SK-N-SH treated with all-trans-retinoic acid at 6 μM for 48 hours (cell line): ENCODE data around the gene GRAMD1B.

Source experiments
- ATAC-seq: fragments of 200-7000 bp; cut with Tn5 transposase; 3 replicates; pipeline ENCODE4 v1.9.1; 2020; ENCODE audit warnings: mild to moderate bottlenecking, moderate library complexity
- ARNTL ChIP-seq: fragments of 450-650 bp; formaldehyde crosslinking; IDR thresholded peaks from 2 replicates; pipeline ENCODE4 v1.5.0; 2020; ENCODE audit warnings: low read depth, mild to moderate bottlenecking, moderate library complexity, borderline replicate concordance
- BACH2 ChIP-seq: fragments of 250-450 bp; sonication (Bioruptor Pico); IDR thresholded peaks from 2 replicates; pipeline ENCODE4 v1.9.0; 2021; ENCODE audit warnings: mild to moderate bottlenecking, borderline replicate concordance
- CSDC2 ChIP-seq: fragments of 250-450 bp; sonication (Bioruptor Pico); IDR thresholded peaks from 2 replicates; pipeline ENCODE4 v1.5.0; 2020; ENCODE audit warnings: mild to moderate bottlenecking, moderate library complexity
- ESRRG ChIP-seq: fragments of 250-450 bp; sonication (Bioruptor Pico); IDR thresholded peaks from 2 replicates; pipeline ENCODE4 v1.6.1; 2021; ENCODE audit warnings: mild to moderate bottlenecking
- ISL1 ChIP-seq: fragments of 250-450 bp; sonication (Bioruptor Pico); IDR thresholded peaks from 2 replicates; pipeline ENCODE4 v2.1.2; 2022; ENCODE audit warnings: mild to moderate bottlenecking, moderate library complexity
- OSR1 ChIP-seq: fragments of 250-450 bp; sonication (Bioruptor Pico); IDR thresholded peaks from 2 replicates; pipeline ENCODE4 v1.8.0; 2022; ENCODE audit warnings: moderate library complexity, mild to moderate bottlenecking, inconsistent platforms
- PPARA ChIP-seq: fragments of 250-450 bp; sonication (Bioruptor Pico); IDR thresholded peaks from 2 replicates; pipeline ENCODE4 v1.5.0; 2020; ENCODE audit warnings: mild to moderate bottlenecking, borderline replicate concordance
- RARB ChIP-seq: fragments of 250-450 bp; sonication (Bioruptor Pico); IDR thresholded peaks from 2 replicates; pipeline ENCODE4 v1.8.0; 2021; ENCODE audit warnings: mild to moderate bottlenecking, moderate library complexity
- SNAI2 ChIP-seq: fragments of 250-450 bp; sonication (Bioruptor Pico); IDR thresholded peaks from 2 replicates; pipeline ENCODE4 v1.5.0; 2020; ENCODE audit warnings: mild to moderate bottlenecking, moderate library complexity
- TCF4 ChIP-seq: fragments of 250-450 bp; sonication (Bioruptor Pico); IDR thresholded peaks from 2 replicates; pipeline ENCODE4 v1.8.0; 2021; ENCODE audit warnings: mild to moderate bottlenecking, moderate library complexity, borderline replicate concordance
- ZC3H10 ChIP-seq: fragments of 250-450 bp; sonication (Bioruptor Pico); IDR thresholded peaks from 2 replicates; pipeline ENCODE4 v1.5.1; 2021; ENCODE audit warnings: mild to moderate bottlenecking, moderate library complexity
- ZFP3 ChIP-seq: fragments of 250-450 bp; sonication (Bioruptor Pico); IDR thresholded peaks from 2 replicates; pipeline ENCODE4 v1.5.0; 2020; ENCODE audit warnings: mild to moderate bottlenecking, moderate library complexity
- ZFP30 ChIP-seq: fragments of 450-650 bp; formaldehyde crosslinking; IDR thresholded peaks from 2 replicates; pipeline ENCODE4 v1.5.0; 2022; ENCODE audit warnings: mild to moderate bottlenecking, moderate library complexity
- ZNF565 ChIP-seq: fragments of 450-650 bp; formaldehyde crosslinking; conservative IDR thresholded peaks from 2 replicates; pipeline ENCODE4 v1.5.0; 2020; ENCODE audit warnings: low read depth, mild to moderate bottlenecking, moderate library complexity
- ZNF70 ChIP-seq: fragments of 450-650 bp; formaldehyde crosslinking; IDR thresholded peaks from 2 replicates; pipeline ENCODE4 v1.5.0; 2020; ENCODE audit warnings: mild to moderate bottlenecking, moderate library complexity
- ZNF8 ChIP-seq: fragments of 450-650 bp; formaldehyde crosslinking; IDR thresholded peaks from 2 replicates; pipeline ENCODE4 v1.5.0; 2020; ENCODE audit warnings: mild to moderate bottlenecking, moderate library complexity
- TF ChIP-seq, protein P1 (sequence below): fragments of 250-450 bp; sonication (Bioruptor Pico); IDR thresholded peaks from 2 replicates; pipeline ENCODE4 v1.5.1; 2021; ENCODE audit warnings: mild to moderate bottlenecking, moderate library complexity
- TF ChIP-seq, protein P2 (sequence below): fragments of 250-450 bp; sonication (Bioruptor Pico); IDR thresholded peaks from 2 replicates; pipeline ENCODE4 v1.8.0; 2021; ENCODE audit warnings: low read depth, mild to moderate bottlenecking, moderate library complexity, borderline replicate concordance
- TF ChIP-seq, protein P3 (sequence below): fragments of 250-450 bp; sonication (Bioruptor Pico); IDR thresholded peaks from 2 replicates; pipeline ENCODE4 v1.8.0; 2020; ENCODE audit warnings: mild to moderate bottlenecking, moderate library complexity, borderline replicate concordance
- TF ChIP-seq, protein P4 (sequence below): fragments of 250-450 bp; sonication (Bioruptor Pico); IDR thresholded peaks from 2 replicates; pipeline ENCODE4 v1.5.1; 2020; ENCODE audit warnings: low read depth, mild to moderate bottlenecking, moderate library complexity
- TF ChIP-seq, protein P5 (sequence below): fragments of 250-450 bp; sonication (Bioruptor Pico); IDR thresholded peaks from 2 replicates; pipeline ENCODE4 v1.5.0; 2020; ENCODE audit warnings: mild to moderate bottlenecking, moderate library complexity

The GRAMD1B gene

GRCh38 chr11:123568367-123568870, 138.3 kb downstream of the GRAMD1B start:
- no peak for ATAC-seq
- TF ChIP-seq SNAI2 (CRISPR knock-in tag) (no peak), RARB (no peak), PPARA (CRISPR knock-in tag) (no peak), ZFP3 (CRISPR knock-in tag) (no peak), CSDC2 (no peak), ZNF8 (CRISPR knock-in tag) (no peak), ISL1 (CRISPR knock-in tag) (no peak), TCF4 (CRISPR knock-in tag) (no peak), BACH2 (no peak), ESRRG (CRISPR knock-in tag) (no peak), ZC3H10 (CRISPR knock-in tag) (no peak)
- TF ChIP-seq, protein P1, sequence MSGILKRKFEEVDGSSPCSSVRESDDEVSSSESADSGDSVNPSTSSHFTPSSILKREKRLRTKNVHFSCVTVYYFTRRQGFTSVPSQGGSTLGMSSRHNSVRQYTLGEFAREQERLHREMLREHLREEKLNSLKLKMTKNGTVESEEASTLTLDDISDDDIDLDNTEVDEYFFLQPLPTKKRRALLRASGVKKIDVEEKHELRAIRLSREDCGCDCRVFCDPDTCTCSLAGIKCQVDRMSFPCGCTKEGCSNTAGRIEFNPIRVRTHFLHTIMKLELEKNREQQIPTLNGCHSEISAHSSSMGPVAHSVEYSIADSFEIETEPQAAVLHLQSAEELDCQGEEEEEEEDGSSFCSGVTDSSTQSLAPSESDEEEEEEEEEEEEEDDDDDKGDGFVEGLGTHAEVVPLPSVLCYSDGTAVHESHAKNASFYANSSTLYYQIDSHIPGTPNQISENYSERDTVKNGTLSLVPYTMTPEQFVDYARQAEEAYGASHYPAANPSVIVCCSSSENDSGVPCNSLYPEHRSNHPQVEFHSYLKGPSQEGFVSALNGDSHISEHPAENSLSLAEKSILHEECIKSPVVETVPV (CRISPR knock-in tag) = no peak
- TF ChIP-seq, protein P2, sequence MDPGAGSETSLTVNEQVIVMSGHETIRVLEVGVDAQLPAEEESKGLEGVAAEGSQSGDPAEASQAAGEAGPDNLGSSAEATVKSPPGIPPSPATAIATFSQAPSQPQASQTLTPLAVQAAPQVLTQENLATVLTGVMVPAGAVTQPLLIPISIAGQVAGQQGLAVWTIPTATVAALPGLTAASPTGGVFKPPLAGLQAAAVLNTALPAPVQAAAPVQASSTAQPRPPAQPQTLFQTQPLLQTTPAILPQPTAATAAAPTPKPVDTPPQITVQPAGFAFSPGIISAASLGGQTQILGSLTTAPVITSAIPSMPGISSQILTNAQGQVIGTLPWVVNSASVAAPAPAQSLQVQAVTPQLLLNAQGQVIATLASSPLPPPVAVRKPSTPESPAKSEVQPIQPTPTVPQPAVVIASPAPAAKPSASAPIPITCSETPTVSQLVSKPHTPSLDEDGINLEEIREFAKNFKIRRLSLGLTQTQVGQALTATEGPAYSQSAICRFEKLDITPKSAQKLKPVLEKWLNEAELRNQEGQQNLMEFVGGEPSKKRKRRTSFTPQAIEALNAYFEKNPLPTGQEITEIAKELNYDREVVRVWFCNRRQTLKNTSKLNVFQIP = no peak
- TF ChIP-seq, protein P3, sequence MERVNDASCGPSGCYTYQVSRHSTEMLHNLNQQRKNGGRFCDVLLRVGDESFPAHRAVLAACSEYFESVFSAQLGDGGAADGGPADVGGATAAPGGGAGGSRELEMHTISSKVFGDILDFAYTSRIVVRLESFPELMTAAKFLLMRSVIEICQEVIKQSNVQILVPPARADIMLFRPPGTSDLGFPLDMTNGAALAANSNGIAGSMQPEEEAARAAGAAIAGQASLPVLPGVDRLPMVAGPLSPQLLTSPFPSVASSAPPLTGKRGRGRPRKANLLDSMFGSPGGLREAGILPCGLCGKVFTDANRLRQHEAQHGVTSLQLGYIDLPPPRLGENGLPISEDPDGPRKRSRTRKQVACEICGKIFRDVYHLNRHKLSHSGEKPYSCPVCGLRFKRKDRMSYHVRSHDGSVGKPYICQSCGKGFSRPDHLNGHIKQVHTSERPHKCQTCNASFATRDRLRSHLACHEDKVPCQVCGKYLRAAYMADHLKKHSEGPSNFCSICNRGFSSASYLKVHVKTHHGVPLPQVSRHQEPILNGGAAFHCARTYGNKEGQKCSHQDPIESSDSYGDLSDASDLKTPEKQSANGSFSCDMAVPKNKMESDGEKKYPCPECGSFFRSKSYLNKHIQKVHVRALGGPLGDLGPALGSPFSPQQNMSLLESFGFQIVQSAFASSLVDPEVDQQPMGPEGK = no peak
- TF ChIP-seq, protein P4, sequence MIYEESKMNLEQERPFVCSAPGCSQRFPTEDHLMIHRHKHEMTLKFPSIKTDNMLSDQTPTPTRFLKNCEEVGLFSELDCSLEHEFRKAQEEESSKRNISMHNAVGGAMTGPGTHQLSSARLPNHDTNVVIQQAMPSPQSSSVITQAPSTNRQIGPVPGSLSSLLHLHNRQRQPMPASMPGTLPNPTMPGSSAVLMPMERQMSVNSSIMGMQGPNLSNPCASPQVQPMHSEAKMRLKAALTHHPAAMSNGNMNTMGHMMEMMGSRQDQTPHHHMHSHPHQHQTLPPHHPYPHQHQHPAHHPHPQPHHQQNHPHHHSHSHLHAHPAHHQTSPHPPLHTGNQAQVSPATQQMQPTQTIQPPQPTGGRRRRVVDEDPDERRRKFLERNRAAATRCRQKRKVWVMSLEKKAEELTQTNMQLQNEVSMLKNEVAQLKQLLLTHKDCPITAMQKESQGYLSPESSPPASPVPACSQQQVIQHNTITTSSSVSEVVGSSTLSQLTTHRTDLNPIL = no peak
- TF ChIP-seq, all 23 proteins: peak for 0

DNA sequence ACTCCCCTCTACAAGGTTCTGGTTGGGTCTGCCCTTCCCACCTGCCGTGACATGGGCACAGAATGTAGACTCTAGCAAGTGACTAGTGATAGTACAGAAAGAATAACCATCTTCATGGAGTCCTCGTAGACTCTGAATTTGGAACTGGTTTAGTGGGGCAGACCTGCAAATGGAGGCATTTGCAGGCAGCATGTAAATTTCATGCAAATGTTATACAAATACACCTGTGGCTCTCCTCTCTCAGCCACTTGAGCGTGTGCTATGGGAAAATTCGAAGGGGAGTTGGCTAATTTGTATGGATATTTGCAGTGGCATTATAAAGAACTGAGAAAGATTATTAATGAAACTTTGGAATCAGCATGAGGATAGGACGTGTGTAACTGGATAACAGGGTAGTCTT, 139.3 kb downstream of the GRAMD1B start:
- no peak for ATAC-seq
- TF ChIP-seq ZNF8 (CRISPR knock-in tag) (no peak), ZFP3 (CRISPR knock-in tag) (no peak), ISL1 (CRISPR knock-in tag) (no peak), ZC3H10 (CRISPR knock-in tag) (no peak), ARNTL (CRISPR knock-in tag) (no peak), ZNF70 (no peak), SNAI2 (CRISPR knock-in tag) (no peak), BACH2 (no peak), ZFP30 (CRISPR knock-in tag) (no peak), OSR1 (CRISPR knock-in tag) (no peak), TCF4 (CRISPR knock-in tag) (no peak), PPARA (CRISPR knock-in tag) (no peak), ZNF565 (no peak)
- TF ChIP-seq, protein P5, sequence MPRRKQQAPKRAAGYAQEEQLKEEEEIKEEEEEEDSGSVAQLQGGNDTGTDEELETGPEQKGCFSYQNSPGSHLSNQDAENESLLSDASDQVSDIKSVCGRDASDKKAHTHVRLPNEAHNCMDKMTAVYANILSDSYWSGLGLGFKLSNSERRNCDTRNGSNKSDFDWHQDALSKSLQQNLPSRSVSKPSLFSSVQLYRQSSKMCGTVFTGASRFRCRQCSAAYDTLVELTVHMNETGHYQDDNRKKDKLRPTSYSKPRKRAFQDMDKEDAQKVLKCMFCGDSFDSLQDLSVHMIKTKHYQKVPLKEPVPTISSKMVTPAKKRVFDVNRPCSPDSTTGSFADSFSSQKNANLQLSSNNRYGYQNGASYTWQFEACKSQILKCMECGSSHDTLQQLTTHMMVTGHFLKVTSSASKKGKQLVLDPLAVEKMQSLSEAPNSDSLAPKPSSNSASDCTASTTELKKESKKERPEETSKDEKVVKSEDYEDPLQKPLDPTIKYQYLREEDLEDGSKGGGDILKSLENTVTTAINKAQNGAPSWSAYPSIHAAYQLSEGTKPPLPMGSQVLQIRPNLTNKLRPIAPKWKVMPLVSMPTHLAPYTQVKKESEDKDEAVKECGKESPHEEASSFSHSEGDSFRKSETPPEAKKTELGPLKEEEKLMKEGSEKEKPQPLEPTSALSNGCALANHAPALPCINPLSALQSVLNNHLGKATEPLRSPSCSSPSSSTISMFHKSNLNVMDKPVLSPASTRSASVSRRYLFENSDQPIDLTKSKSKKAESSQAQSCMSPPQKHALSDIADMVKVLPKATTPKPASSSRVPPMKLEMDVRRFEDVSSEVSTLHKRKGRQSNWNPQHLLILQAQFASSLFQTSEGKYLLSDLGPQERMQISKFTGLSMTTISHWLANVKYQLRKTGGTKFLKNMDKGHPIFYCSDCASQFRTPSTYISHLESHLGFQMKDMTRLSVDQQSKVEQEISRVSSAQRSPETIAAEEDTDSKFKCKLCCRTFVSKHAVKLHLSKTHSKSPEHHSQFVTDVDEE = no peak
- TF ChIP-seq, protein P1 (CRISPR knock-in tag) = no peak
- TF ChIP-seq, protein P3 = no peak
